ENCODE measurements around the gene B4GALT5.

Gene B4GALT5

DNA sequence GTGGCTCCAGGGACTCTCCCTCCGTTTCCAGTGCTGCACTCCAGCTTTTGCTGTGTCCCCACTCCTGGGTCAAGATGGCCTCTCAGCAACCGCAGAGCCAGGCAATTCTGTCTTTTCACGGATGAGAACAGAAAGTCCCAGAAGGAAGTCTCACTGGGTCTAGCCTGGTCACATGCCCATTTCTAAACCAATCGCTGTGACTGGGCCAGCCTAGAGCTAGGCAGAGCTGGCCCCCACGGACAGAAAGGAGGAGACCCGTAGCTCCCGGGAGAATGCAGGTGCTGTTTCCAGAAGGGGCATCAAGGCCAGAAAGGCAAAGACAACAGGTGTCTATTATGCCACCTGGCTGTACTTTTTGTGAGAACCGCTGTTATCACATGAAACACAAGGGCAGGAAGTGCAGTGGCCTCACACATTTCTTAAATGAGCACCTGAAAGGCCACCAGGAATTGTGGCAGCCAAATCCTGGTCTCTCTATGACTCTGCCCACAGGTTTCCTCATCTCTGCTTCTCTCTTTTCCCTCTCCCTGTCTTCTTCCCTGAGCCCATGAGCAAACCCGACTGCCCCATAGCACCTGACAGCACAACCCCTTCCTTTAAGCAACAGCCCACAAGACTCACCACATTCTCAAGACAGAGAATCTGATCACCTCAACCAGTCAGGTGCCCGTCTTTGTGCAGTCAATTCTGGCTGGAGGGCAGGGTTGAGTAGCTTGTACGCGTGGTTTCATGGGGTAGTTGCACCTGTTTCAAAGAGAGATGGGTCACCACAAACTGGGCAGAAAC lies 37.1 kb upstream of the B4GALT5 start:
- Histone ChIP-seq H3K36me3 (ENCODE audit: control insufficient read depth in 1 of 2, insufficient read depth in 2 of 2, low read length in 2 of 2) (no peaks in the 10 kb centered on the region), H3K27ac (ENCODE audit: low read depth, low read length) (no peak overlapping the region), H2AK5ac (ENCODE audit: low read length) (no peak overlapping the region), H2AFZ (ENCODE audit: insufficient read depth, low read length, poor library complexity) (no peak overlapping the region), H3K18ac (ENCODE audit: low read length) (no peak overlapping the region), H4K12ac (ENCODE audit: low read depth, low read length) (no peak overlapping the region), H3K4me1 (ENCODE audit: control insufficient read depth in 1 of 2, insufficient read depth in 2 of 2, low read length in 2 of 2) (peaks cover 4 to 7% of the 10 kb centered on the region in 2 experiments), H3K79me1 (ENCODE audit: low read length) (peaks cover 4% of the 10 kb centered on the region), H3K4ac (ENCODE audit: low read depth, low read length) (no peak overlapping the region), H2BK12ac (ENCODE audit: low read length) (no peak overlapping the region), H4K91ac (ENCODE audit: low read depth, low read length) (no peak overlapping the region), H2BK120ac (ENCODE audit: insufficient read depth, low read length, poor library complexity) (no peak overlapping the region), H2BK5ac (ENCODE audit: low read depth, low read length, poor library complexity) (no peak overlapping the region), H3K27me3 (ENCODE audit: insufficient read depth, low read length) (no peaks in the 10 kb centered on the region), H3K9me3 (ENCODE audit: insufficient read depth, low read depth, low read length) (no peaks in the 10 kb centered on the region), H3K9ac (ENCODE audit: low read length) (no peak overlapping the region), H3K14ac (ENCODE audit: low read length) (no peak overlapping the region), H3K23ac (ENCODE audit: low read length) (no peak overlapping the region), H3K4me2 (ENCODE audit: low read length) (no peak overlapping the region), H3K4me3 (ENCODE audit: low read depth, low read length) (no peak overlapping the region), H4K8ac (ENCODE audit: low read depth, low read length) (no peak overlapping the region), H3K79me2 (ENCODE audit: control insufficient read depth, insufficient read depth, low read length, poor library complexity) (no peaks in the 10 kb centered on the region)
- DNase-seq: no peak
- WGBS (ENCODE audit: extremely low coverage, insufficient coverage, insufficient read length): no CpG with 5 or more reads among the region's 12 CpGs

DNA sequence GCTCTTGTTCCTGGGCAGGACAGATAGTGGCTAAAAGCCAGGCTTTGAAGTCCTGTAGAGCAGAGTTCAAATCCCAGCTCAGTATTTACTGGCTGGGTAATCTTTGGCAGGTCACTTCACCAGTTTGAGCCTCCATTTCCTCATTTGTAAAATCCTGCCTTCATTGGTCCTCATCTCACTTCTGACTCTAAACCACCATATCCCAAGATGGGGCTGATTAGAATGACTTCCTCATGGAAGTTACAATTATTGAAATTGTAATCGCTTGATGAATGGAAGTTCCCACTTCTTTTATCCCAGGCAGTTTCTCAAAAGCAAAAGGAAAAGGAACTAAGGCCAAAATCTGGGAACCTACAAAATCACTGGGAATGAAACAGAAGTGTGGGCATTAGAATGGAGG lies 35.9 kb upstream of the B4GALT5 start:
- no peaks in the 10 kb centered on the region for H3K27me3 ChIP-seq (ENCODE audit: insufficient read depth, low read length)
- no peak overlapping the region for H3K9ac ChIP-seq (ENCODE audit: low read length)
- H3K23ac ChIP-seq (ENCODE audit: low read length): no peak overlapping the region
- no peak for DNase-seq
- H3K18ac ChIP-seq (ENCODE audit: low read length): no peak overlapping the region
- H3K79me1 ChIP-seq (ENCODE audit: low read length): peaks cover 4% of the 10 kb centered on the region
- no peak overlapping the region for H3K27ac ChIP-seq (ENCODE audit: low read depth, low read length)
- H2AK5ac ChIP-seq (ENCODE audit: low read length): no peak overlapping the region
- H2BK12ac ChIP-seq (ENCODE audit: low read length): no peak overlapping the region
- H2BK5ac ChIP-seq (ENCODE audit: low read depth, low read length, poor library complexity): no peak overlapping the region
- no peak overlapping the region for H4K8ac ChIP-seq (ENCODE audit: low read depth, low read length)
- no peak overlapping the region for H2AFZ ChIP-seq (ENCODE audit: insufficient read depth, low read length, poor library complexity)
- H3K4me2 ChIP-seq (ENCODE audit: low read length): no peak overlapping the region
- no peaks in the 10 kb centered on the region for H3K36me3 ChIP-seq (ENCODE audit: control insufficient read depth in 1 of 2, insufficient read depth in 2 of 2, low read length in 2 of 2)
- no peak overlapping the region for H3K4ac ChIP-seq (ENCODE audit: low read depth, low read length)
- H3K4me3 ChIP-seq (ENCODE audit: low read depth, low read length): no peak overlapping the region
- no CpG with 5 or more reads among the region's 1 CpG for WGBS (ENCODE audit: extremely low coverage, insufficient coverage, insufficient read length)
- H3K79me2 ChIP-seq (ENCODE audit: control insufficient read depth, insufficient read depth, low read length, poor library complexity): no peaks in the 10 kb centered on the region
- H2BK120ac ChIP-seq (ENCODE audit: insufficient read depth, low read length, poor library complexity): no peak overlapping the region
- no peaks in the 10 kb centered on the region for H3K9me3 ChIP-seq (ENCODE audit: insufficient read depth, low read depth, low read length)
- H3K4me1 ChIP-seq (ENCODE audit: control insufficient read depth in 1 of 2, insufficient read depth in 2 of 2, low read length in 2 of 2): peaks cover 4 to 7% of the 10 kb centered on the region in 2 experiments
- H4K91ac ChIP-seq (ENCODE audit: low read depth, low read length): no peak overlapping the region
- no peak overlapping the region for H4K12ac ChIP-seq (ENCODE audit: low read depth, low read length)
- H3K14ac ChIP-seq (ENCODE audit: low read length): no peak overlapping the region

DNA sequence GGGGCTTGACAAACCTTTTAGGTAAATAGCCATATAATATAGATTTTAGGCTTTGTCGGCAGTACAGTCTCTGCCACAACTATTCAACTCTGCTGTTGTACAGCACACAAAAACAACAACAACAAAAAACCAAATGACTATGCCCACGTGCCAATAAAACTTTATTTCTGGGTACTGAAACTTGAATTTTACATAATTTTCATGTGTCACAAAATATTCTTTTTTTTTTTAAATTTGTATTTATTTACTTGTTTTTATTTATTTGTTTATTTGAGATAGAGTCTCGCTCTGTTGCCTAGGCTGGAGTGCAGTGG lies 34.8 kb upstream of the B4GALT5 start:
- no CpG with 5 or more reads among the region's 3 CpGs for WGBS (ENCODE audit: extremely low coverage, insufficient coverage, insufficient read length)
- no peaks in the 10 kb centered on the region for H3K27me3 ChIP-seq (ENCODE audit: insufficient read depth, low read length)
- H3K4me1 ChIP-seq (ENCODE audit: control insufficient read depth in 1 of 2, insufficient read depth in 2 of 2, low read length in 2 of 2): peaks cover 4 to 7% of the 10 kb centered on the region in 2 experiments
- peaks cover 4% of the 10 kb centered on the region for H3K79me1 ChIP-seq (ENCODE audit: low read length)
- no peak overlapping the region for H4K12ac ChIP-seq (ENCODE audit: low read depth, low read length)
- H3K9me3 ChIP-seq (ENCODE audit: insufficient read depth, low read depth, low read length): no peaks in the 10 kb centered on the region
- H3K4ac ChIP-seq (ENCODE audit: low read depth, low read length): no peak overlapping the region
- no peak overlapping the region for H2BK120ac ChIP-seq (ENCODE audit: insufficient read depth, low read length, poor library complexity)
- H2AK5ac ChIP-seq (ENCODE audit: low read length): no peak overlapping the region
- no peak overlapping the region for H3K23ac ChIP-seq (ENCODE audit: low read length)
- no peak overlapping the region for H2BK5ac ChIP-seq (ENCODE audit: low read depth, low read length, poor library complexity)
- H3K79me2 ChIP-seq (ENCODE audit: control insufficient read depth, insufficient read depth, low read length, poor library complexity): no peaks in the 10 kb centered on the region
- H4K91ac ChIP-seq (ENCODE audit: low read depth, low read length): no peak overlapping the region
- H2AFZ ChIP-seq (ENCODE audit: insufficient read depth, low read length, poor library complexity): no peak overlapping the region
- H3K9ac ChIP-seq (ENCODE audit: low read length): no peak overlapping the region
- H4K8ac ChIP-seq (ENCODE audit: low read depth, low read length): no peak overlapping the region
- H3K14ac ChIP-seq (ENCODE audit: low read length): no peak overlapping the region
- DNase-seq: no peak
- H2BK12ac ChIP-seq (ENCODE audit: low read length): no peak overlapping the region
- no peak overlapping the region for H3K18ac ChIP-seq (ENCODE audit: low read length)
- no peak overlapping the region for H3K27ac ChIP-seq (ENCODE audit: low read depth, low read length)
- H3K4me3 ChIP-seq (ENCODE audit: low read depth, low read length): no peak overlapping the region
- H3K4me2 ChIP-seq (ENCODE audit: low read length): no peak overlapping the region
- no peaks in the 10 kb centered on the region for H3K36me3 ChIP-seq (ENCODE audit: control insufficient read depth in 1 of 2, insufficient read depth in 2 of 2, low read length in 2 of 2)

DNA sequence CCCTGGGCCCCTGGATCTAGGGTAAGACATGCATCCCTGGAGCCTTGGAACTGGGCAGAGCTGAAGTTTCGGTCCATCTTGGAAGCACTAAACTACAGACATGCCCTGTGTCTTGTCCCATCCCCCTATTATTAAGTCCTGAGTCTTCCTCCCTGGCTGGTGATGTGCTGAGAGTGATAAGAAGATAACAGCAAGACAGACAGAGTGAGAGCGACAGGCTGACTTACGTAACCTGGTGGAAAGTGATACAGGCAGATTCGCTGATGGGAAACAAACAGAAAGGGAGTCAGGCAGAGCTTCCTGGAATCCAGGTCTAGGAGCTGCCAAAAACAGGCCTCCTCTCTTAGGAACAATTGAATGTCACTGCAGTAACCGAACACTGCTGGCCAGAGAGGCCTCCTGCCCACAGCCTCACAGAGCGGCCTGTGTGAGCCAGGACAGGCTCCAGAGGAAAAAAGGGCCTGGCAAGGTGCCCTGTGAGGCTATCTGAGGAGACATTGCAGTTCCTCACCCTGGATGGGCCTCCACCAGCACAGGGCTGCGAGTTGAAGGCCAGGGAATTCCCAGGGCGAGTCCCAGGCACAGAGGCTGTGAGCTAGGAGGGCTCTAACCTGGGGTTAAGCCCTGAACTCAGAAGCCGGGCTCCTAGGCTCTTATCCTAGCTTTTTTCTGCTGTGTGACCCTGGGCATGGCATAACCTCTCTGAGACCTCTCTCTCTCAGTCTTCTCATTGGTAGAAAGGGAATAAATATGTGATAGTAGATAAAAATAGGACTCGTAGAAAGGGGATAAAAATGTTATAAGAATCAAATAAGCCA lies 34.2 kb upstream of the B4GALT5 start:
- Histone ChIP-seq H3K4ac (ENCODE audit: low read depth, low read length) (peak overlapping the region; percentile 4), H2BK12ac (ENCODE audit: low read length) (peak overlapping the region; percentile 55), H3K27me3 (ENCODE audit: insufficient read depth, low read length) (no peaks in the 10 kb centered on the region), H4K12ac (ENCODE audit: low read depth, low read length) (no peak overlapping the region), H3K27ac (ENCODE audit: low read depth, low read length) (peak overlapping the region; percentile 57), H3K4me2 (ENCODE audit: low read length) (no peak overlapping the region), H3K36me3 (ENCODE audit: control insufficient read depth in 1 of 2, insufficient read depth in 2 of 2, low read length in 2 of 2) (no peaks in the 10 kb centered on the region), H3K9me3 (ENCODE audit: insufficient read depth, low read depth, low read length) (no peaks in the 10 kb centered on the region), H4K91ac (ENCODE audit: low read depth, low read length) (peak overlapping the region; percentile 63), H3K23ac (ENCODE audit: low read length) (no peak overlapping the region), H2AK5ac (ENCODE audit: low read length) (no peak overlapping the region), H2BK120ac (ENCODE audit: insufficient read depth, low read length, poor library complexity) (peak overlapping the region; percentile 30), H3K4me1 (ENCODE audit: control insufficient read depth in 1 of 2, insufficient read depth in 2 of 2, low read length in 2 of 2) (peaks cover 4 to 7% of the 10 kb centered on the region in 2 experiments), H3K9ac (ENCODE audit: low read length) (no peak overlapping the region), H3K14ac (ENCODE audit: low read length) (peak overlapping the region; percentile 35), H3K18ac (ENCODE audit: low read length) (no peak overlapping the region), H2AFZ (ENCODE audit: insufficient read depth, low read length, poor library complexity) (peak overlapping the region; percentile 37), H3K79me2 (ENCODE audit: control insufficient read depth, insufficient read depth, low read length, poor library complexity) (no peaks in the 10 kb centered on the region), H2BK5ac (ENCODE audit: low read depth, low read length, poor library complexity) (peak overlapping the region; percentile 12), H3K79me1 (ENCODE audit: low read length) (peaks cover 4% of the 10 kb centered on the region), H3K4me3 (ENCODE audit: low read depth, low read length) (no peak overlapping the region), H4K8ac (ENCODE audit: low read depth, low read length) (peak overlapping the region; percentile 36)
- WGBS (ENCODE audit: extremely low coverage, insufficient coverage, insufficient read length): no CpG with 5 or more reads among the region's 10 CpGs
- DNase-seq: peak; percentile 7 to 36
